GM12891 (cell line): Measurements from ENCODE around the gene BRF1.

ENCODE experiments used
- POLR2A ChIP-seq: IDR thresholded peaks from 2 replicates; pipeline ENCODE4 v1.6.1; 2011; ENCODE audit warnings: low read depth, low read length, control low read depth
- POLR2AphosphoS5 ChIP-seq: IDR thresholded peaks from 2 replicates; pipeline ENCODE4 v1.6.1; 2011; ENCODE audit warnings: low read depth, low read length, control low read depth
- SPI1 ChIP-seq: IDR thresholded peaks from 2 replicates; pipeline ENCODE4 v1.6.1; 2011; ENCODE audit warnings: low read depth, low read length, control low read depth
- TAF1 ChIP-seq: IDR thresholded peaks from 2 replicates; pipeline ENCODE4 v1.6.1; 2011; ENCODE audit warnings: low read depth, low read length, control low read depth

GRCh38 chr14:105160776-105161175 is 140.0 kb downstream of the BRF1 start:
- no peak for TF ChIP-seq POLR2AphosphoS5
- TF ChIP-seq POLR2A, result no peak
- TF ChIP-seq TAF1, result no peak
- TF ChIP-seq SPI1, result no peak
